CD4-positive, CD25-positive, alpha-beta regulatory T cell (primary cell): ENCODE results near the gene TSHB. TPM values are rescaled to one million over a fixed set of nuclear protein-coding genes. Genes with fewer than 3 reads are reported as not detected.
"Not testable (repeated sequence)": the region's sequence is repeated elsewhere in the genome, so short reads cannot be mapped to it uniquely, and the experiment has no call there.

ENCODE experiments used
- ATAC-seq, 2 donors: fragments of 150-1000 bp; cut with Tn5 transposase; one replicate each; pipeline ENCODE4 v1.10.0; 2021; ENCODE audit warnings: low read depth in 2 of 2, moderate number of reproducible peaks in 2 of 2, moderate library complexity in 1 of 2
- DNase-seq, 3 donors: peaks; one replicate each; pipeline versions ENCODE4 v3.0.0 to v3.0.0-alpha.2; 2012 to 2022; ENCODE audit warnings: mixed read lengths in 1 of 3
- H3K27ac ChIP-seq: one replicate; pipeline ENCODE4 v1.7.0; 2013; ENCODE audit warnings: mild to moderate bottlenecking, low read length; ENCODE audit not compliant: insufficient read depth, poor library complexity, severe bottlenecking
- H3K27me3 ChIP-seq: one replicate; pipeline ENCODE4 v1.7.0; 2013; ENCODE audit warnings: low read length; ENCODE audit not compliant: control insufficient read depth, insufficient read depth
- H3K36me3 ChIP-seq: one replicate; pipeline ENCODE4 v1.7.0; 2013; ENCODE audit warnings: mild to moderate bottlenecking, low read length, moderate library complexity; ENCODE audit not compliant: control insufficient read depth, insufficient read depth
- H3K4me1 ChIP-seq: 2 replicates; pipeline ENCODE4 v1.7.0; 2013; ENCODE audit warnings: mild to moderate bottlenecking, low read length; ENCODE audit not compliant: insufficient read depth, control insufficient read depth, poor library complexity, severe bottlenecking
- H3K4me3 ChIP-seq: one replicate; pipeline ENCODE4 v1.7.0; 2013; ENCODE audit warnings: low read depth, mild to moderate bottlenecking, low read length, moderate library complexity
- H3K9me3 ChIP-seq, 2 experiments: 1 replicate in 1 of 2; 2 replicates in 1 of 2; pipeline ENCODE4 v1.7.0; 2013; ENCODE audit warnings: low read length in 2 of 2, mild to moderate bottlenecking in 1 of 2, moderate library complexity in 1 of 2; ENCODE audit not compliant: control insufficient read depth in 2 of 2
- H3K27ac Mint-ChIP-seq, 3 donors: one replicate each; pipeline ENCODE4 v1.8.0; 2020 to 2022; ENCODE audit warnings: mild to moderate bottlenecking in 3 of 3, mixed read lengths in 3 of 3, moderate library complexity in 2 of 3
- H3K27me3 Mint-ChIP-seq: one replicate; pipeline ENCODE4 v1.8.0; 2022; ENCODE audit warnings: mild to moderate bottlenecking, mixed read lengths
- H3K36me3 Mint-ChIP-seq: one replicate; pipeline ENCODE4 v1.8.0; 2020; ENCODE audit warnings: mixed read lengths
- H3K4me1 Mint-ChIP-seq, 4 donors: one replicate each; pipeline ENCODE4 v1.8.0; 2020 to 2022; ENCODE audit warnings: mixed read lengths in 4 of 4, mild to moderate bottlenecking in 1 of 4
- H3K4me3 Mint-ChIP-seq, 4 donors: one replicate each; pipeline ENCODE4 v1.8.0; 2020 to 2022; ENCODE audit warnings: mild to moderate bottlenecking in 4 of 4, mixed read lengths in 4 of 4, moderate library complexity in 3 of 4
- H3K9me3 Mint-ChIP-seq, 7 donors: one replicate each; pipeline ENCODE4 v1.8.0; 2020 to 2022; ENCODE audit warnings: mixed read lengths in 7 of 7, mild to moderate bottlenecking in 3 of 7, moderate library complexity in 2 of 7
- polyA plus RNA-seq, 4 donors: library from polyadenylated mRNA; unstranded; fragments of 300-500 nt; fragmentation: Illumina TruSeq; gene quantifications; one replicate each; pipeline ENCODE4 v1.2.3, GENCODE V29; 2021
- total RNA-seq: library from RNA; stranded (reverse); gene quantifications from one replicate; pipeline ENCODE4 v1.2.3, GENCODE V29; 2022

TSHB gene
- total and polyA plus RNA-seq, 5 donors from 2014 or later, result not detected

- no peaks in the 10 kb centered on the region for H3K36me3 Mint-ChIP-seq
These were observed 15.8 kb upstream of the TSHB start for GRCh38 chr1:115013792-115014191.

GRCh38 chr1:115019549-115019948 lies 10.1 kb upstream of the TSHB start:
- not testable (repeated sequence) for H3K4me1 Mint-ChIP-seq, H3K4me3 Mint-ChIP-seq, DNase-seq, H3K9me3 Mint-ChIP-seq, H3K4me3 ChIP-seq, H3K27ac Mint-ChIP-seq, H3K4me1 ChIP-seq, ATAC-seq, H3K36me3 ChIP-seq, H3K27ac ChIP-seq, H3K36me3 Mint-ChIP-seq, H3K9me3 ChIP-seq
- H3K27me3 ChIP-seq, result peaks cover 19% of the 10 kb centered on the region
- H3K27me3 Mint-ChIP-seq, result peaks cover 25% of the 10 kb centered on the region

More at GRCh38 chr1:115013792-115014191, 15.8 kb upstream of the TSHB start:
- Mint-ChIP-seq H3K27ac (no peak overlapping the region), H3K27me3 (peaks cover 21% of the 10 kb centered on the region), H3K4me3 (no peak overlapping the region), H3K4me1 (no peaks in the 10 kb centered on the region), H3K9me3 (peaks cover 0 to 6% (median 0%) of the 10 kb centered on the region in 7 donors)
- no peak overlapping the region for H3K27ac ChIP-seq
- no peak overlapping the region for H3K4me3 ChIP-seq
- ATAC-seq, result no peak
- DNase-seq, result no peak
- no peaks in the 10 kb centered on the region for H3K9me3 ChIP-seq
- H3K4me1 ChIP-seq, result no peaks in the 10 kb centered on the region
- no peaks in the 10 kb centered on the region for H3K27me3 ChIP-seq
- no peaks in the 10 kb centered on the region for H3K36me3 ChIP-seq

DNA sequence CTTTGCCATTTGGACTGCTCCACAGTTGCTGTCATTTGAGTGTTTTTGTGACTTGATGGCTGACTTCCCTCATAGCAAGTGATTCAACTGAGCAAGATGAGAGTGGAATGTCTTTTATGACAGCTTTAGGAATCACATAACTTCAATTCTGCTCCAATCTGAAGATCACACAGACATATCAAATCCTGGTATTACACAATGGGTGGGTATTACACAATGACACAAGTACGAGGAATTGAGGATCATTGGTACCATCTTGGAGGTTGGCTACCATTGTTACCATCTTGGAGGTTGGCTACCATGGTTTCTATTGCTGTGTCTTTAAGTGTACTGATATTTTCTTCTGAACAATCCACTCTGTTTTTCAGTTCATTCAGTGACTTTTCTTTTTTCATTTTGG lies 8.5 kb upstream of the TSHB start:
- no peaks in the 10 kb centered on the region for H3K9me3 ChIP-seq
- ATAC-seq, result no peak
- H3K4me3 ChIP-seq, result no peak overlapping the region
- no peaks in the 10 kb centered on the region for H3K36me3 Mint-ChIP-seq
- peaks cover 25% of the 10 kb centered on the region for H3K27me3 Mint-ChIP-seq
- no peaks in the 10 kb centered on the region for H3K4me1 Mint-ChIP-seq
- H3K27ac Mint-ChIP-seq, result no peak overlapping the region
- H3K9me3 Mint-ChIP-seq, result peaks cover 0 to 6% (median 4%) of the 10 kb centered on the region in 7 donors
- H3K36me3 ChIP-seq, result no peaks in the 10 kb centered on the region
- DNase-seq, result no peak
- no peaks in the 10 kb centered on the region for H3K4me1 ChIP-seq
- no peak overlapping the region for H3K4me3 Mint-ChIP-seq
- H3K27me3 ChIP-seq, result peaks cover 27% of the 10 kb centered on the region
- H3K27ac ChIP-seq, result no peak overlapping the region

DNA sequence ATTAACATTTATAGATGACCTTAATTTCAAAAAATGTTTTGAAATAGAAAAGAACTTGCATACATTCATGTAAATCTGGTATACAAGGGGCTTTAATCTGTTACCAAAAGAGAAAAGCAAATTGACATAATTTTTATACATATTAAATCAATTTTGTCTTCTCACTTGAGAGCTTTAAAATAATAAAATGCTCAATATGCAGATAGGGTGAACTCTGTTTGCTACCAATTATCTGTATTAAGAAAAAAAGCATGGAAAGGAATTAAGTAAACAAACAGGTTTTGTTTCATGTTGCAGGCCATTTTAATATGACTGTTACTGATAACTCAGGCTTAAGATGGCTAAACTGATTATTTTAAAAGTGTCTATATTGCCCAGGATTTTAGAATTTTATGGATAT lies 6.0 kb upstream of the TSHB start:
- H3K27me3 Mint-ChIP-seq, result peaks cover 26% of the 10 kb centered on the region
- H3K27ac ChIP-seq, result no peak overlapping the region
- ATAC-seq, result no peak
- H3K9me3 ChIP-seq, result no peaks in the 10 kb centered on the region
- H3K4me3 Mint-ChIP-seq, result no peak overlapping the region
- no peak overlapping the region for H3K4me3 ChIP-seq
- H3K4me1 ChIP-seq, result no peaks in the 10 kb centered on the region
- no peak overlapping the region for H3K27ac Mint-ChIP-seq
- H3K36me3 ChIP-seq, result no peaks in the 10 kb centered on the region
- H3K27me3 ChIP-seq, result peaks cover 29% of the 10 kb centered on the region
- no peaks in the 10 kb centered on the region for H3K36me3 Mint-ChIP-seq
- H3K9me3 Mint-ChIP-seq, result peaks cover 0 to 6% (median 2%) of the 10 kb centered on the region in 7 donors
- no peaks in the 10 kb centered on the region for H3K4me1 Mint-ChIP-seq
- DNase-seq, result no peak

DNA sequence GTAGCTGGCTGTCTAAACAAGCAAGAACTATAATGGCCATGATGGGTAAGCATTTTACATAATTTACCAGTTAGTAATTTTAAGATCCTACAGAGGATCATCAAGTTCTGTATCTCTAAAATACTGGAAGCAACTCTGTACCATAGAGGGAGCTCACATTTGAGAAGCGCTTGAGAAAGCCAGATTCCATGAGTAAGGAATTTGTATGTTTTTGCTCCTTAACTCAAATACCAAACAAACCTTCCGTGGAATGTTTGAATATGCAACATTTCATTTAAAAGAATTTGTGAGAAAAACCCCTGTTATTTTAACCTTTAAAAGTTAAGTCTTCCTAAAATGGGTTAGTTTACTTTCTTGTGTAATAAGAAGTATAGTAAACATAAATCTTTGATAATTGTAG lies 2.0 kb downstream of the TSHB start:
- H3K4me3 ChIP-seq, result no peak overlapping the region
- Mint-ChIP-seq H3K4me1 (peaks cover 0 to 2% (median 0%) of the 10 kb centered on the region in 4 donors), H3K27me3 (peaks cover 13% of the 10 kb centered on the region), H3K9me3 (no peaks in the 10 kb centered on the region), H3K27ac (no peak overlapping the region), H3K36me3 (no peaks in the 10 kb centered on the region), H3K4me3 (no peak overlapping the region)
- H3K27me3 ChIP-seq, result peaks cover 24% of the 10 kb centered on the region
- H3K4me1 ChIP-seq, result no peaks in the 10 kb centered on the region
- H3K27ac ChIP-seq, result no peak overlapping the region
- no peaks in the 10 kb centered on the region for H3K36me3 ChIP-seq
- DNase-seq (no peak), ATAC-seq (no peak)
- no peaks in the 10 kb centered on the region for H3K9me3 ChIP-seq

DNA sequence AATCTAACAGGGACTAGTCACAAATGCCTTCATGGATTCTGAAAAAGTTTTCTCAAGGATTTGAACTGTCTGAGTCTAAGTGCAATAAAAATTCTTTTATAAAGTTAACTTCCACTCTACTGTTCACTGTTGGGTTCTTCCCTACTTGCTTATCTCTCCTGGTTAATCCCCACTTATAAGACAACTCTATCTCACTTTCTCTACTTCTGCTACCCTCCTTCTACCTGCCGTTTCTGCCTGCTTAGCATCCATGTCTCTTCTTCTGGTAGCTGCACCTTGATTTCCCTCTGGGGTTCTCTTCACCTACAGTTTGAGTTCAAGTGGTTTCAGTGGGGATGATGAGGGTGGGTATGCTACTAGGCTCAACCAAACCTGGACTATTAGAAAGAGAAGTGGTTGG lies 6.0 kb downstream of the TSHB start:
- Histone ChIP-seq H3K4me1 (no peaks in the 10 kb centered on the region), H3K36me3 (no peaks in the 10 kb centered on the region), H3K27ac (no peak overlapping the region), H3K27me3 (peaks cover 21% of the 10 kb centered on the region), H3K9me3 (no peaks in the 10 kb centered on the region), H3K4me3 (no peak overlapping the region)
- Mint-ChIP-seq H3K27ac (no peak overlapping the region), H3K4me3 (no peak overlapping the region), H3K9me3 (no peaks in the 10 kb centered on the region), H3K27me3 (no peaks in the 10 kb centered on the region), H3K4me1 (no peaks in the 10 kb centered on the region), H3K36me3 (no peaks in the 10 kb centered on the region)
- ATAC-seq, result no peak
- no peak for DNase-seq

DNA sequence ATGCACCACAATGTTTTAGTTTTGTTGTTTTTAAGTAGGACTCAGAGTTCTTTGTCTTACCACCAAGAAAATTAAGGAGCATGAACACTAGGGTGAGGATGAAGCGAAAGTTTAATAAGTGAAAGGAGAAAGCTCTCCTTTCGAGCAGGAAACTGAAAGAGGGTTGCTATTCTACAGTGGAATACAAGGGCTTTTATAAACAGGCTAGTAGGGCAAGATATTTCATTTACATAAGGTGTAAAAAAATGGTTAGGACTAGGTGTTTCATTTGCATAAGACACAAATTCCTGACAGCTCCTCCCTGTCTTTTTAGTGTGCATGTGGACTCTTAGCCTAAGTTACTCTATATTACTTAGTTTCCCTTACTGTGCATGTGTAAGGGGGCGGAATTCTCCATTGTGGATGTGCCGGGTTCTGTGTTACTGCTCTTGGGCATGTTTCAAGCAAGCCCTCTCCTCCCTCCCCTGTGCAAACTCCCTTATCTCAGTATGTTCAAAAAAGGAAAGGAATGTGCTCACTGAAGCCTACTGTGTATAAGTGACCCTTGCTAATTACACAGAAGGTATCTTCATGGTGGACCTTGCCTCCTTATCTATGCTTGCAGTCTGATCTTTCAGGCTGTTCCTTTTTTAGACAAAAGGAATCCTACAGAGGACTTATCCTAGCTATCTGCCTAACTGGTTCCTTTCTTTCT lies 7.3 kb downstream of the TSHB start:
- Histone ChIP-seq H3K4me3 (no peak overlapping the region), H3K27ac (no peak overlapping the region), H3K4me1 (no peaks in the 10 kb centered on the region), H3K27me3 (peaks cover 18% of the 10 kb centered on the region), H3K36me3 (no peaks in the 10 kb centered on the region), H3K9me3 (no peaks in the 10 kb centered on the region)
- Mint-ChIP-seq H3K9me3 (no peaks in the 10 kb centered on the region), H3K27me3 (no peaks in the 10 kb centered on the region), H3K4me1 (no peaks in the 10 kb centered on the region), H3K36me3 (no peaks in the 10 kb centered on the region), H3K27ac (no peak overlapping the region), H3K4me3 (no peak overlapping the region)
- ATAC-seq (no peak), DNase-seq (no peak)

DNA sequence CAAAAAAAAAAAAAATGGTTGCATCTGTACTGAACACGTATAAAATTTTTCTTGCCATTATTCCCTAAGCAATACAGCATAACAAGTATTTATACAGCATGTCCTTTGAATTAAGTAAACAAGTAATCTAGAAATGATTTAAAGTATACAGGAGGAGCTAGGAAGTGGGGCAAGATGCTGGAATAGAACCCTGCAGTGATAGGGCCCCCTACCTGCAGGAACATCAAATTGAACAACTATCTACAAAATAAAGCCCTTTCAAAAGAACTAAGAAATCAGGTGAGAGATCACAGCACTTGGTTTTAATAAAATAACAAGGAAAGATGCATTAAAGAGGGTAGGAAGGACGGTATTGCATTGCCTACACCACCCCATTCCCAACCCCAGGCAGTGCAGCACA lies 10.9 kb downstream of the TSHB start:
- Histone ChIP-seq H3K27me3 (peaks cover 10% of the 10 kb centered on the region), H3K4me3 (no peak overlapping the region), H3K9me3 (peaks cover 4% of the 10 kb centered on the region in 2 experiments), H3K27ac (no peak overlapping the region), H3K36me3 (no peaks in the 10 kb centered on the region), H3K4me1 (no peaks in the 10 kb centered on the region)
- DNase-seq (no peak), ATAC-seq (no peak)
- peaks cover 0 to 9% (median 0%) of the 10 kb centered on the region in 7 donors for H3K9me3 Mint-ChIP-seq
- H3K27ac Mint-ChIP-seq, result no peak overlapping the region
- peaks cover 16% of the 10 kb centered on the region for H3K27me3 Mint-ChIP-seq
- H3K4me1 Mint-ChIP-seq, result no peaks in the 10 kb centered on the region
- H3K36me3 Mint-ChIP-seq, result peaks cover 6% of the 10 kb centered on the region
- H3K4me3 Mint-ChIP-seq, result no peak overlapping the region
